Endothelial cell of umbilical vein (primary cell): ENCODE data around the gene TMEM175. TPM values are rescaled to one million over a fixed set of nuclear protein-coding genes. Genes with fewer than 3 reads are reported as not detected.
"Not testable (repeated sequence)": the region's sequence is repeated elsewhere in the genome, so short reads cannot be mapped to it uniquely, and the experiment has no call there.

Experiments
- BruUV-seq: library from RNA; stranded (reverse); fragments of 400-500 nt; replicated peaks from 2 replicates; lab custom pipeline; 2021; lab: Mats Ljungman, UMichigan
- CTCF ChIA-PET: fragments of 300-600, 350-600 bp; sonication (Branson Sonifier 250); formaldehyde crosslinking; loops from one replicate; lab custom pipeline; 2021; ENCODE audit warnings: antibody characterized with exemption, inconsistent platforms; lab: Charles Lee
- POLR2A ChIA-PET: fragments of 300-600, 350-600 bp; sonication (Branson Sonifier 250); formaldehyde crosslinking; loops from one replicate; lab custom pipeline; 2021; ENCODE audit warnings: antibody characterized with exemption, inconsistent platforms; lab: Charles Lee
- DNase-seq: peaks from one replicate; pipeline ENCODE4 v3.0.0-alpha.2; 2011; ENCODE audit warnings: low read depth, low spot score
- FAIRE-seq: peaks from 2 replicates; lab custom pipeline; 2011; peaks lifted over from hg19 to GRCh38; lab: Jason Lieb, UNC
- H2AFZ ChIP-seq: 2 replicates; pipeline ENCODE4 v1.6.0; 2012; ENCODE audit warnings: low read depth, low read length, control low read depth, inconsistent platforms
- H3K27ac ChIP-seq: 2 replicates; pipeline ENCODE4 v1.5.1; 2011; ENCODE audit warnings: low read depth, mild to moderate bottlenecking, control low read depth, low read length, moderate library complexity; ENCODE audit not compliant: insufficient read depth
- H3K27me3 ChIP-seq, 2 experiments: 2 replicates each; pipeline versions ENCODE4 v1.6.0 to v1.6.1; 2011; ENCODE audit warnings: low read length in 2 of 2, mixed read lengths in 1 of 2; ENCODE audit not compliant: control insufficient read depth in 2 of 2, insufficient read depth in 2 of 2
- H3K36me3 ChIP-seq, 2 experiments: 2 replicates in 1 of 2; 3 replicates in 1 of 2; pipeline ENCODE4 v1.5.1; 2011; ENCODE audit warnings: low read length in 2 of 2, mild to moderate bottlenecking in 1 of 2, moderate library complexity in 1 of 2; ENCODE audit not compliant: control insufficient read depth in 2 of 2, insufficient read depth in 2 of 2; ENCODE audit errors: extremely low read depth in 1 of 2
- H3K4me1 ChIP-seq: 3 replicates; pipeline ENCODE4 v1.5.1; 2011; ENCODE audit warnings: mild to moderate bottlenecking, low read length; ENCODE audit not compliant: control insufficient read depth, insufficient read depth; ENCODE audit errors: extremely low read depth
- H3K4me2 ChIP-seq: 2 replicates; pipeline ENCODE4 v1.6.1; 2011; ENCODE audit warnings: low read length, control low read depth, mixed read lengths; ENCODE audit not compliant: insufficient read depth
- H3K4me3 ChIP-seq, 3 experiments: fragments of 200-600 bp in 1 of 3; sonication (generic), shearing (Covaris generic) in 1 of 3; replicated peaks in 1 of 3; 2 replicates each; pipeline ENCODE4 v1.5.1; 2011 to 2016; ENCODE audit warnings: control low read depth in 3 of 3, low read length in 3 of 3, mild to moderate bottlenecking in 2 of 3, inconsistent platforms in 1 of 3, low read depth in 1 of 3, moderate library complexity in 1 of 3; ENCODE audit not compliant: insufficient read depth in 1 of 3
- H3K79me2 ChIP-seq: 2 replicates; pipeline ENCODE4 v1.6.0; 2012; ENCODE audit warnings: low read length, inconsistent platforms; ENCODE audit not compliant: control insufficient read depth, insufficient read depth
- H3K9ac ChIP-seq: replicated peaks from 2 replicates; pipeline ENCODE3; 2011; ENCODE audit warnings: low read length, control low read depth; ENCODE audit not compliant: insufficient read depth; ENCODE audit errors: extremely low read depth
- H3K9me1 ChIP-seq: replicated peaks from 3 replicates; pipeline ENCODE4 v1.6.0; 2011; ENCODE audit warnings: mild to moderate bottlenecking, low read length; ENCODE audit not compliant: control insufficient read depth, insufficient read depth; ENCODE audit errors: extremely low read depth
- H3K9me3 ChIP-seq: replicated peaks from 2 replicates; pipeline ENCODE4 v1.5.1; 2012; ENCODE audit warnings: low read length, inconsistent platforms; ENCODE audit not compliant: control insufficient read depth, insufficient read depth
- H4K20me1 ChIP-seq: replicated peaks from 2 replicates; pipeline ENCODE3; 2011; ENCODE audit warnings: mild to moderate bottlenecking, low read length; ENCODE audit not compliant: control insufficient read depth, insufficient read depth; ENCODE audit errors: extremely low read depth
- CTCF ChIP-seq, 2 donors: IDR thresholded peaks; 1 replicate in 1 of 2; 2 replicates in 1 of 2; pipeline ENCODE4 v1.5.1; 2011; ENCODE audit warnings: low read length in 2 of 2, mild to moderate bottlenecking in 2 of 2, moderate library complexity in 2 of 2, control low read depth in 1 of 2, inconsistent platforms in 1 of 2, low read depth in 1 of 2; ENCODE audit not compliant: insufficient read depth in 1 of 2; ENCODE audit errors: extremely low read depth in 1 of 2
- EZH2 ChIP-seq: IDR thresholded peaks from 2 replicates; pipeline ENCODE4 v1.6.1; 2012; ENCODE audit warnings: borderline replicate concordance, low read depth, mild to moderate bottlenecking, moderate library complexity, low read length, inconsistent platforms; ENCODE audit not compliant: severe bottlenecking
- FOS ChIP-seq: IDR thresholded peaks from 2 replicates; pipeline ENCODE4 v1.6.1; 2011; ENCODE audit warnings: mild to moderate bottlenecking, low read length, moderate library complexity, borderline replicate concordance; ENCODE audit not compliant: insufficient read depth
- GATA2 ChIP-seq: IDR thresholded peaks from 2 replicates; pipeline ENCODE4 v1.7.0; 2011; ENCODE audit warnings: low read depth, mild to moderate bottlenecking, moderate library complexity, mixed read lengths, low read length; ENCODE audit not compliant: insufficient read length, insufficient read depth
- JUN ChIP-seq: IDR thresholded peaks from 2 replicates; pipeline ENCODE4 v1.6.1; 2011; ENCODE audit warnings: borderline replicate concordance, low read depth; ENCODE audit not compliant: insufficient read length, insufficient read depth
- MAX ChIP-seq: IDR thresholded peaks from 2 replicates; pipeline ENCODE4 v1.6.1; 2011; ENCODE audit not compliant: insufficient read depth, insufficient read length
- MYC ChIP-seq: IDR thresholded peaks from one replicate; pipeline ENCODE4 v1.6.1; 2011; ENCODE audit warnings: mild to moderate bottlenecking, low read depth, low read length
- POLR2A ChIP-seq: IDR thresholded peaks from 2 replicates; pipeline ENCODE4 v1.6.1; 2012; ENCODE audit warnings: low read depth, mild to moderate bottlenecking, control low read depth, low read length
- POLR2AphosphoS5 ChIP-seq: IDR thresholded peaks from 2 replicates; pipeline ENCODE4 v1.6.1; 2012; ENCODE audit warnings: low read depth, mild to moderate bottlenecking, control low read depth, low read length, moderate library complexity; ENCODE audit not compliant: insufficient read depth
- dilution Hi-C: fragments of 300-500 bp; cut with MboI; formaldehyde crosslinking; loops from one replicate; pipeline ENCODE4 v1.15.0; 2019; ENCODE audit warnings: low sequenced_read_pairs; ENCODE audit not compliant: extremely low pct_ligation_motif_present
- intact Hi-C: fragments of 100-400 bp; cut with micrococcal nuclease; formaldehyde crosslinking; loops from one replicate; pipeline ENCODE4 v1.10.0; 2022
- polyA plus RNA-seq, 4 experiments: library from polyadenylated mRNA; depleted of rRNA in 3 of 4; stranded (reverse) in 3 of 4; unstranded in 1 of 4; fragments of >200 nt; gene quantifications; 2 replicates each; pipeline versions ENCODE4 v1.2.1 to v1.2.3, GENCODE V29; 2011 to 2012; ENCODE audit warnings: missing spikeins in 1 of 4
- total RNA-seq: library from RNA; stranded (reverse); gene quantifications from 2 replicates; pipeline ENCODE4 v1.2.3, GENCODE V29; 2021

Gene TMEM175
- total and polyA plus RNA-seq, 2 donors (not counting 3 experiments of a cell fraction or from before 2014, with no cell fraction given) = 21.9 to 80.1 TPM

- BruUV-seq = no TSS peak
- Histone ChIP-seq H4K20me1 (peaks cover 5% of the 10 kb centered on the region), H3K27me3 (no peaks in the 10 kb centered on the region), H3K9me3 (no peaks in the 10 kb centered on the region), H3K4me2 (no peak overlapping the region), H2AFZ (no peak overlapping the region), H3K4me1 (peaks cover 8% of the 10 kb centered on the region), H3K27ac (no peak overlapping the region), H3K9ac (no peak overlapping the region), H3K9me1 (no peaks in the 10 kb centered on the region), H3K4me3 (no peak overlapping the region), H3K36me3 (no peaks in the 10 kb centered on the region), H3K79me2 (peaks cover 82% of the 10 kb centered on the region)
- FAIRE-seq = no peak
- ChIA-PET POLR2A (no interaction called here), CTCF (no interaction called here)
- intact Hi-C loops (no loop called here), dilution Hi-C loops (no loop called here)
- no peak for DNase-seq
- TF ChIP-seq MYC = no peak
- TF ChIP-seq FOS = no peak
- TF ChIP-seq POLR2A = no peak
- TF ChIP-seq MAX = no peak
- no peak for TF ChIP-seq POLR2AphosphoS5
- TF ChIP-seq CTCF (IDR thresholded peaks at IDR 0.05; ENCODE audit: extremely low read depth in 1 of 2, insufficient read depth in 1 of 2, low read depth in 1 of 2, low read length in 2 of 2) = no peak
- TF ChIP-seq EZH2 = no peak
- no peak for TF ChIP-seq GATA2
- no peak for TF ChIP-seq JUN
Measured at GRCh38 chr4:917992-918391, 14.3 kb upstream of the TMEM175 start.

- H3K36me3 ChIP-seq, POLR2A ChIA-PET, H3K9me3 ChIP-seq, H2AFZ ChIP-seq, BruUV-seq, H3K9me1 ChIP-seq, H3K27ac ChIP-seq, H3K4me1 ChIP-seq, DNase-seq, H3K4me2 ChIP-seq, CTCF ChIA-PET, H3K9ac ChIP-seq, H3K4me3 ChIP-seq, dilution Hi-C loops, H4K20me1 ChIP-seq, H3K27me3 ChIP-seq, intact Hi-C loops, FAIRE-seq: not testable (repeated sequence)
- peaks cover 87% of the 10 kb centered on the region for H3K79me2 ChIP-seq
Measured at GRCh38 chr4:918591-918990, 13.7 kb upstream of the TMEM175 start.

- BruUV-seq, H3K4me1 ChIP-seq, intact Hi-C loops, H3K9me3 ChIP-seq, H3K4me3 ChIP-seq, H3K36me3 ChIP-seq, H3K27me3 ChIP-seq, H2AFZ ChIP-seq, H4K20me1 ChIP-seq, FAIRE-seq, DNase-seq, H3K27ac ChIP-seq, H3K9ac ChIP-seq, CTCF ChIA-PET, dilution Hi-C loops, H3K4me2 ChIP-seq, POLR2A ChIA-PET, H3K9me1 ChIP-seq: not testable (repeated sequence)
- peaks cover 92% of the 10 kb centered on the region for H3K79me2 ChIP-seq
Measured at GRCh38 chr4:919004-919680, 13.1 kb upstream of the TMEM175 start.
